Activated CD4-positive, alpha-beta T cell treated with anti-CD3 and anti-CD28 coated beads, Interleukin-2, amount 50 U/mL, for 1 hour (primary cell): ENCODE measurements around the gene CFAP157.

Experiments
- DNase-seq: peaks from one replicate; pipeline ENCODE4 v3.0.0-alpha.2; 2020

The CFAP157 gene

GRCh38 chr9:127716412-127716811 lies 9.6 kb downstream of the CFAP157 start:
- DNase-seq, result no peak

- DNase-seq, result no peak
Observed at GRCh38 chr9:127717766-127718165, 11.0 kb downstream of the CFAP157 start.

- DNase-seq, result no peak
Observed at GRCh38 chr9:127720031-127720864, 13.5 kb downstream of the CFAP157 start.

GRCh38 chr9:127720865-127721227 lies 14.1 kb downstream of the CFAP157 start:
- no peak for DNase-seq

- no peak for DNase-seq
Observed at GRCh38 chr9:127721391-127721821, 14.6 kb downstream of the CFAP157 start.

GRCh38 chr9:127722055-127722745 lies 15.4 kb downstream of the CFAP157 start:
- DNase-seq, result no peak

- DNase-seq, result no peak
Observed at GRCh38 chr9:127723013-127723412, 16.2 kb downstream of the CFAP157 start.

- DNase-seq, result no peak
Observed at GRCh38 chr9:127723444-127723843, 16.7 kb downstream of the CFAP157 start.

- DNase-seq, result no peak
Observed at GRCh38 chr9:127724012-127724411, 17.2 kb downstream of the CFAP157 start.

GRCh38 chr9:127726871-127727270 lies 20.1 kb downstream of the CFAP157 start:
- no peak for DNase-seq

GRCh38 chr9:127728808-127729207 lies 22.0 kb downstream of the CFAP157 start:
- no peak for DNase-seq

GRCh38 chr9:127729522-127730256 lies 22.9 kb downstream of the CFAP157 start:
- no peak for DNase-seq

- DNase-seq, result no peak
Observed at GRCh38 chr9:127730262-127730661, 23.5 kb downstream of the CFAP157 start.

GRCh38 chr9:127730799-127731410 lies 24.1 kb downstream of the CFAP157 start:
- no peak for DNase-seq

GRCh38 chr9:127731938-127732337 lies 25.1 kb downstream of the CFAP157 start:
- DNase-seq, result no peak

GRCh38 chr9:127732444-127732843 lies 25.7 kb downstream of the CFAP157 start:
- no peak for DNase-seq

- DNase-seq, result no peak
Observed at GRCh38 chr9:127733614-127734013, 26.8 kb downstream of the CFAP157 start.

- no peak for DNase-seq
Observed at GRCh38 chr9:127734247-127734746, 27.5 kb downstream of the CFAP157 start.

- peak; percentile 100 for DNase-seq
Observed at GRCh38 chr9:127734747-127735529, 28.1 kb downstream of the CFAP157 start, which contains the start of gene TOR2A. TOR2A (minus strand) TSS chr9:127735294; CDS start chr9:127735270, 24 bp downstream.

- no peak for DNase-seq
Observed at GRCh38 chr9:127735530-127736185, 28.9 kb downstream of the CFAP157 start.

GRCh38 chr9:127738666-127739065 lies 31.9 kb downstream of the CFAP157 start:
- no peak for DNase-seq
